H1 (cell line): ENCODE results near the gene PPP4R3A. TPM values are rescaled to one million over a fixed set of nuclear protein-coding genes. Genes with fewer than 3 reads are reported as not detected.

Source experiments
- ASH2L ChIP-seq: fragments of 200-600, 300-600 bp; sonication (generic); IDR thresholded peaks from one replicate; pipeline ENCODE4 v1.7.1; 2017; ENCODE audit warnings: low read length
- BACH1 ChIP-seq: IDR thresholded peaks from 2 replicates; pipeline ENCODE4 v1.6.1; 2012; ENCODE audit warnings: low read length, improper control_type of control experiment
- BRCA1 ChIP-seq: IDR thresholded peaks from 2 replicates; pipeline ENCODE4 v1.6.1; 2012; ENCODE audit warnings: low read depth, low read length, improper control_type of control experiment
- CBX5 ChIP-seq: fragments of 300-800, 300-1000 bp; sonication (generic); IDR thresholded peaks from 2 replicates; pipeline ENCODE4 v1.7.1; 2016; ENCODE audit warnings: antibody characterized with exemption, low read length, low read depth
- CHD1 ChIP-seq: IDR thresholded peaks from 2 replicates; pipeline ENCODE4 v1.6.1; 2012; ENCODE audit warnings: low read depth, low read length, improper control_type of control experiment
- CHD2 ChIP-seq: IDR thresholded peaks from 2 replicates; pipeline ENCODE4 v1.6.1; 2012; ENCODE audit warnings: low read length, improper control_type of control experiment
- CREB1 ChIP-seq: IDR thresholded peaks from 2 replicates; pipeline ENCODE4 v1.6.1; 2012; ENCODE audit warnings: inconsistent platforms
- CTBP2 ChIP-seq: IDR thresholded peaks from 2 replicates; pipeline ENCODE4 v1.7.0; 2011; ENCODE audit warnings: borderline replicate concordance, mild to moderate bottlenecking, moderate library complexity, mixed read lengths, low read length; ENCODE audit not compliant: insufficient read depth, insufficient read length
- EGR1 ChIP-seq: IDR thresholded peaks from 2 replicates; pipeline ENCODE4 v1.6.1; 2011; ENCODE audit warnings: low read depth, low read length, borderline replicate concordance
- EZH2 ChIP-seq: fragments of 200-600 bp; sonication (generic); IDR thresholded peaks from 2 replicates; pipeline ENCODE4 v1.7.1; 2012; ENCODE audit warnings: low read depth, mild to moderate bottlenecking, moderate library complexity, low read length, inconsistent platforms; ENCODE audit not compliant: severe bottlenecking
- GTF2F1 ChIP-seq: IDR thresholded peaks from 2 replicates; pipeline ENCODE4 v1.6.1; 2012; ENCODE audit warnings: low read depth, low read length, improper control_type of control experiment, borderline replicate concordance
- HDAC6 ChIP-seq: IDR thresholded peaks from one replicate; pipeline ENCODE4 v1.7.1; 2012; ENCODE audit warnings: low read depth, mild to moderate bottlenecking, inconsistent platforms, low read length, moderate library complexity
- JUN ChIP-seq: IDR thresholded peaks from 2 replicates; pipeline ENCODE4 v1.6.1; 2011; ENCODE audit warnings: low read depth, mild to moderate bottlenecking, improper control_type of control experiment, low read length
- KDM1A ChIP-seq: fragments of 200-600, 300-600 bp; sonication (generic); IDR thresholded peaks from 2 replicates; pipeline ENCODE4 v1.7.1; 2016; ENCODE audit warnings: mild to moderate bottlenecking, low read length, borderline replicate concordance
- KDM4A ChIP-seq: IDR thresholded peaks from one replicate; pipeline ENCODE4 v1.7.1; 2012; ENCODE audit warnings: low read depth, mild to moderate bottlenecking, moderate library complexity, low read length, inconsistent platforms; ENCODE audit not compliant: severe bottlenecking
- RBBP5 ChIP-seq: IDR thresholded peaks from 2 replicates; pipeline ENCODE4 v1.7.1; 2012; ENCODE audit warnings: low read depth, mild to moderate bottlenecking, inconsistent platforms, low read length, moderate library complexity, borderline replicate concordance
- SIRT6 ChIP-seq: IDR thresholded peaks from one replicate; pipeline ENCODE4 v1.7.1; 2012; ENCODE audit warnings: low read length, inconsistent platforms
- SIX5 ChIP-seq: IDR thresholded peaks from 2 replicates; pipeline ENCODE4 v1.6.1; 2011; ENCODE audit warnings: mild to moderate bottlenecking, low read depth, low read length
- SP2 ChIP-seq: IDR thresholded peaks from 2 replicates; pipeline ENCODE4 v1.6.1; 2012; ENCODE audit warnings: mild to moderate bottlenecking, low read length, inconsistent platforms
- SP4 ChIP-seq: IDR thresholded peaks from 2 replicates; pipeline ENCODE4 v1.6.1; 2012; ENCODE audit warnings: low read length, inconsistent platforms
- TEAD4 ChIP-seq: IDR thresholded peaks from 2 replicates; pipeline ENCODE4 v1.6.1; 2012; ENCODE audit warnings: low read depth, low read length, inconsistent platforms, mixed read lengths
- ZNF274 ChIP-seq: IDR thresholded peaks from 2 replicates; pipeline ENCODE4 v1.7.0; 2012; ENCODE audit warnings: low read length, borderline replicate concordance; ENCODE audit errors: extremely low read depth
- polyA plus RNA-seq, 7 experiments: library from polyadenylated mRNA; depleted of rRNA in 3 of 7; stranded (reverse) in 5 of 7; unstranded in 2 of 7; fragments of >200 nt in 5 of 7; fragments of 200-250 nt in 2 of 7; gene quantifications; 1 replicate in 5 of 7; 2 replicates in 1 of 7; 4 replicates in 1 of 7; pipeline versions ENCODE4 v1.2.1 to v1.2.3, GENCODE V29; 2011 to 2013; ENCODE audit warnings: missing spikeins in 2 of 7, mixed read lengths in 2 of 7
- total RNA-seq: library from RNA; stranded (reverse); fragmentation: NEBNext Ultra II Directional; extraction: Animal tissue kit (Norgen Biotek cat#: 25700); gene quantifications from 2 replicates; pipeline ENCODE4 v1.2.1, GENCODE V29; 2021
- TF ChIP-seq, protein P1 (sequence below): IDR thresholded peaks from 2 replicates; pipeline ENCODE4 v1.6.1; 2012; ENCODE audit warnings: inconsistent platforms

The PPP4R3A gene
- total and polyA plus RNA-seq, 2 of the 8 experiments (the other 6 are each of a cell fraction or from before 2014, with no cell fraction given), result 31.7 to 122 TPM

- TF ChIP-seq HDAC6, result no peak
- no peak for TF ChIP-seq BRCA1
- TF ChIP-seq EZH2, result no peak
- 0 out of 2 replicates have a peak, but pooled peaks have one; percentile 19 for TF ChIP-seq CREB1
- no peak for TF ChIP-seq TEAD4
- no peak for TF ChIP-seq CBX5
- TF ChIP-seq CHD2, result no peak
- TF ChIP-seq KDM1A, result peak; percentile 43; the same call in 1 of the 2 replicates
- TF ChIP-seq EGR1, result no peak
- TF ChIP-seq, protein P1, sequence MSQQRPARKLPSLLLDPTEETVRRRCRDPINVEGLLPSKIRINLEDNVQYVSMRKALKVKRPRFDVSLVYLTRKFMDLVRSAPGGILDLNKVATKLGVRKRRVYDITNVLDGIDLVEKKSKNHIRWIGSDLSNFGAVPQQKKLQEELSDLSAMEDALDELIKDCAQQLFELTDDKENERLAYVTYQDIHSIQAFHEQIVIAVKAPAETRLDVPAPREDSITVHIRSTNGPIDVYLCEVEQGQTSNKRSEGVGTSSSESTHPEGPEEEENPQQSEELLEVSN, result no peak
- TF ChIP-seq CHD1, result no peak
- no peak for TF ChIP-seq BACH1
- TF ChIP-seq CTBP2, result no peak
- peak; percentile 74 for TF ChIP-seq ASH2L
- no peak for TF ChIP-seq SP4
- peak; percentile 52; the same call in 1 of the 2 replicates for TF ChIP-seq GTF2F1
- TF ChIP-seq ZNF274, result no peak
- no peak for TF ChIP-seq KDM4A
- TF ChIP-seq SIX5, result no peak
- TF ChIP-seq RBBP5, result peak; percentile 80; the same call in 1 of the 2 replicates
- TF ChIP-seq SP2, result no peak
- no peak for TF ChIP-seq SIRT6
- TF ChIP-seq JUN, result no peak
Measured at GRCh38 chr14:91413547-91414474, 96.3 kb downstream of the PPP4R3A start (continued).
